ENCODE results near the gene ATG5.

- TF ChIP-seq CTCF (IDR thresholded peaks at IDR 0.05; ENCODE audit: low read depth, low read length) (no peak), EZH2phosphoT487 (IDR thresholded peaks at IDR 0.05; ENCODE audit: low read depth) (no peak)
These were observed 3.6 kb downstream of the ATG5 start for GRCh38 chr6:106321940-106322339.
